HepG2 (cell line): ENCODE measurements around the gene HNRNPA1L2. TPM values are rescaled to one million over a fixed set of nuclear protein-coding genes. Genes with fewer than 3 reads are reported as not detected.

Experiments
- polyA plus RNA-seq, 8 experiments: library from polyadenylated mRNA; depleted of rRNA in 3 of 8; stranded (reverse) in 7 of 8; unstranded in 1 of 8; fragments of >200 nt; fragmentation: Illumina TruSeq in 4 of 8; extraction: Trizol in 4 of 8; gene quantifications; 2 replicates each; pipeline versions ENCODE4 v1.2.1 to v1.2.3, GENCODE V29; 2011 to 2016; ENCODE audit warnings: low read depth in 4 of 8, missing spikeins in 1 of 8, mixed read lengths in 1 of 8; ENCODE audit not compliant: insufficient read depth in 1 of 8
- total RNA-seq, 5 experiments: library from RNA; depleted of rRNA; stranded (reverse); fragments of >200 nt; fragmentation: Illumina TruSeq; extraction: Trizol; gene quantifications; 2 replicates each; pipeline ENCODE4 v1.2.3, GENCODE V29; 2016; ENCODE audit warnings: low read depth in 1 of 5

Gene HNRNPA1L2
- total and polyA plus RNA-seq, 2 of the 13 experiments (the other 11 are each of a cell fraction or from before 2014, with no cell fraction given) = 3.6 to 7.1 TPM

Other genes starting within 250 kb of the HNRNPA1L2 start
- 0.11 TPM in 1 of 2 replicates, not detected in the other for gene THSD1, start 236.3 kb upstream of the HNRNPA1L2 start, total RNA-seq (2016; rRNA removed; fragmentation: Illumina TruSeq; extraction: Trizol)
- gene THSD1, start 236.3 kb upstream of the HNRNPA1L2 start, polyA plus RNA-seq (2011; rRNA removed) = 0.15 and 0.18 TPM in 2 replicates
- 22.0 and 22.4 TPM in 2 replicates for gene VPS36, start 191.8 kb upstream of the HNRNPA1L2 start, total RNA-seq (2016; rRNA removed; fragmentation: Illumina TruSeq; extraction: Trizol)
- 13.6 and 17.2 TPM in 2 replicates for gene VPS36, start 191.8 kb upstream of the HNRNPA1L2 start, polyA plus RNA-seq (2011; rRNA removed)
- gene CKAP2, start 187.0 kb upstream of the HNRNPA1L2 start, total RNA-seq (2016; rRNA removed; fragmentation: Illumina TruSeq; extraction: Trizol) = 40.3 and 72.3 TPM in 2 replicates
- gene CKAP2, start 187.0 kb upstream of the HNRNPA1L2 start, polyA plus RNA-seq (2011; rRNA removed) = 4.9 and 6.7 TPM in 2 replicates
- gene SUGT1, start 10.4 kb downstream of the HNRNPA1L2 start, total RNA-seq (2016; rRNA removed; fragmentation: Illumina TruSeq; extraction: Trizol) = 71.2 and 113 TPM in 2 replicates
- gene SUGT1, start 10.4 kb downstream of the HNRNPA1L2 start, polyA plus RNA-seq (2011; rRNA removed) = 17.4 and 23.1 TPM in 2 replicates
- gene CNMD, start 97.4 kb downstream of the HNRNPA1L2 start, total RNA-seq (2016; rRNA removed; fragmentation: Illumina TruSeq; extraction: Trizol) = not detected in 2 replicates
- gene CNMD, start 97.4 kb downstream of the HNRNPA1L2 start, polyA plus RNA-seq (2011; rRNA removed) = not detected in 2 replicates
- gene PCDH8, start 206.2 kb downstream of the HNRNPA1L2 start, total RNA-seq (2016; rRNA removed; fragmentation: Illumina TruSeq; extraction: Trizol) = not detected in 2 replicates
- not detected in 2 replicates for gene PCDH8, start 206.2 kb downstream of the HNRNPA1L2 start, polyA plus RNA-seq (2011; rRNA removed)